Calu3 (cell line): ENCODE results near the gene KIRREL1. TPM values are rescaled to one million over a fixed set of nuclear protein-coding genes. Genes with fewer than 3 reads are reported as not detected.

Experiments used
- BruUV-seq: library from RNA; stranded (reverse); fragments of 400-500 nt; replicated peaks from 2 replicates; lab custom pipeline; 2021; lab: Mats Ljungman, UMichigan
- CTCF ChIA-PET: fragments of 300-600 bp; sonication (Branson Sonifier 250); formaldehyde crosslinking; loops from one replicate; lab custom pipeline; 2022; ENCODE audit warnings: antibody characterized with exemption; lab: Charles Lee
- DNase-seq: peaks from one replicate; pipeline ENCODE4 v3.0.0; 2022
- H3K27ac Mint-ChIP-seq: one replicate; pipeline ENCODE4 v1.8.0; 2022; ENCODE audit warnings: mixed read lengths; ENCODE audit not compliant: unreplicated experiment
- H3K27me3 Mint-ChIP-seq: one replicate; pipeline ENCODE4 v1.8.0; 2022; ENCODE audit warnings: mixed read lengths; ENCODE audit not compliant: unreplicated experiment
- H3K36me3 Mint-ChIP-seq: one replicate; pipeline ENCODE4 v1.8.0; 2022; ENCODE audit warnings: mild to moderate bottlenecking, moderate library complexity, mixed read lengths; ENCODE audit not compliant: insufficient read depth, unreplicated experiment
- H3K4me1 Mint-ChIP-seq: one replicate; pipeline ENCODE4 v1.8.0; 2022; ENCODE audit warnings: mild to moderate bottlenecking, low read depth, mixed read lengths; ENCODE audit not compliant: unreplicated experiment
- H3K4me3 Mint-ChIP-seq: one replicate; pipeline ENCODE4 v1.8.0; 2022; ENCODE audit warnings: mild to moderate bottlenecking, low read depth, moderate library complexity, mixed read lengths; ENCODE audit not compliant: unreplicated experiment
- H3K9me3 Mint-ChIP-seq: one replicate; pipeline ENCODE4 v1.8.0; 2022; ENCODE audit warnings: low read depth, mixed read lengths; ENCODE audit not compliant: unreplicated experiment
- CTCF ChIP-seq: fragments of 200-600 bp; IDR thresholded peaks from one replicate; pipeline ENCODE4 v1.8.0; 2022; ENCODE audit warnings: antibody characterized with exemption; ENCODE audit not compliant: unreplicated experiment
- intact Hi-C: fragments of 100-400 bp; cut with micrococcal nuclease; formaldehyde crosslinking; loops from one replicate; pipeline ENCODE4 v1.10.0; 2022; ENCODE audit not compliant: unreplicated experiment
- total RNA-seq: library from RNA; stranded (reverse); gene quantifications from 2 replicates; pipeline ENCODE4 v1.2.3, GENCODE V29; 2022

KIRREL1 gene
- total RNA-seq, 1 experiment from 2014 or later, result 31.4 TPM

- no peak for TF ChIP-seq CTCF
- intact Hi-C loops, result no loop called here
- Mint-ChIP-seq H3K36me3 (no peaks in the 10 kb centered on the region), H3K27me3 (no peaks in the 10 kb centered on the region), H3K9me3 (no peaks in the 10 kb centered on the region), H3K4me3 (no peak overlapping the region), H3K27ac (no peak overlapping the region), H3K4me1 (no peaks in the 10 kb centered on the region)
- DNase-seq, result no peak
- CTCF ChIA-PET, result interaction anchor here (0.7 to 1.0 kb wide), 2 partner anchors 51 to 227 kb away, joined by 3 to 6 read pairs; no protein-coding TSS in a partner anchor
- BruUV-seq, result no TSS peak
These were observed 61.3 kb downstream of the KIRREL1 start for GRCh38 chr1:158054721-158055120.

- Mint-ChIP-seq H3K36me3 (no peaks in the 10 kb centered on the region), H3K4me3 (no peak overlapping the region), H3K27ac (no peak overlapping the region), H3K27me3 (no peaks in the 10 kb centered on the region), H3K9me3 (no peaks in the 10 kb centered on the region), H3K4me1 (no peaks in the 10 kb centered on the region)
- TF ChIP-seq CTCF, result no peak
- BruUV-seq, result no TSS peak
- DNase-seq, result no peak
- intact Hi-C loops, result no loop called here
- CTCF ChIA-PET, result no interaction called here
These were observed 62.4 kb downstream of the KIRREL1 start for GRCh38 chr1:158055854-158056253.

GRCh38 chr1:158056498-158056897, 63.1 kb downstream of the KIRREL1 start:
- no peak for TF ChIP-seq CTCF
- H3K9me3 Mint-ChIP-seq, result no peaks in the 10 kb centered on the region
- no peak overlapping the region for H3K4me3 Mint-ChIP-seq
- no peaks in the 10 kb centered on the region for H3K27me3 Mint-ChIP-seq
- H3K36me3 Mint-ChIP-seq, result no peaks in the 10 kb centered on the region
- CTCF ChIA-PET, result no interaction called here
- intact Hi-C loops, result no loop called here
- DNase-seq, result no peak
- BruUV-seq, result no TSS peak
- no peaks in the 10 kb centered on the region for H3K4me1 Mint-ChIP-seq
- H3K27ac Mint-ChIP-seq, result no peak overlapping the region

- Mint-ChIP-seq H3K9me3 (no peaks in the 10 kb centered on the region), H3K27me3 (no peaks in the 10 kb centered on the region), H3K36me3 (no peaks in the 10 kb centered on the region), H3K4me3 (no peak overlapping the region), H3K27ac (no peak overlapping the region), H3K4me1 (no peaks in the 10 kb centered on the region)
- CTCF ChIA-PET, result interaction anchor here (1.1 kb wide), 1 partner anchor 66 kb away, joined by 3 read pairs; no protein-coding TSS in a partner anchor
- DNase-seq, result no peak
- intact Hi-C loops, result no loop called here
- no TSS peak for BruUV-seq
- TF ChIP-seq CTCF, result no peak
These were observed 65.0 kb downstream of the KIRREL1 start for GRCh38 chr1:158058237-158058985.
